HG02642 (cell line): ENCODE results near the gene WDR35.
"Not testable (repeated sequence)": the region's sequence is repeated elsewhere in the genome, so short reads cannot be mapped to it uniquely, and the experiment has no call there.

Source experiments
- ATAC-seq: cut with Tn5 transposase; IDR thresholded peaks from one replicate; pipeline ENCODE4 v1.9.1; 2021; ENCODE audit warnings: mild to moderate bottlenecking; ENCODE audit not compliant: unreplicated experiment, poor library complexity

WDR35 gene

DNA sequence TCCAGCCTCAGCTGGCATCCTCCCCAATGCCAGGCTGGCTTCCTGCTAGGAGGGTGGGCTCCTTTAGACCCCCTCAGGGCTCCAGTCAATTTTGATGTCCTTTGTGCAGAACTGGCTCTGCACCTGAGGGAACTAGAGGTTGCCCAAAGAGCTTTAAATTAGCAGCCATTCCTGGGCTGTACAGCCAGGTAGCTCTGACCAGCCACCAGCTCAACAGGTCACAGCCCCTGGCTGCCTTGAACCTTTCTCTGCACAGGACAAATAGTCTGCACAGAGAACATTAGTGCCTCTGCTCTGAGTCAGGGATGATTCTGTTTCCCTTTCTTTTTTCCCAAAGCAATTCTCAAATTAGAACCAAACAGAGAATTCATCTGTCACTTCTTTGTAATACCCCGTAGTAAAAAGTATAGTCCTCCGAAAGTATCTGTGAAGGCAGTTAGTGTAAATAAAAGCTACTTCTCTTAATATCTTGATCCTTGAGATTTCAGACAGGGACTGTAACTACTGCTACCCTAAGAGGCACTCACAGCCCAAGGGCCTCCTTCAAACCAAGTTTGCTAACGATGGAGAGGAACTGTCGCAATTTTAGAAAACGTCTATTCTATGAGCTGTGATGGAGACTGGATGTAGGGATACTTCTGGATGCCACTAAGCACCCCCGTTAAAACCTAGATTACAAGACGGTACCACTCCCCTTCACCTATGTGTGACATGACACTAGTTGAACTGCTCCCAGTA is 91.1 kb downstream of the WDR35 start:
- no peak for ATAC-seq

DNA sequence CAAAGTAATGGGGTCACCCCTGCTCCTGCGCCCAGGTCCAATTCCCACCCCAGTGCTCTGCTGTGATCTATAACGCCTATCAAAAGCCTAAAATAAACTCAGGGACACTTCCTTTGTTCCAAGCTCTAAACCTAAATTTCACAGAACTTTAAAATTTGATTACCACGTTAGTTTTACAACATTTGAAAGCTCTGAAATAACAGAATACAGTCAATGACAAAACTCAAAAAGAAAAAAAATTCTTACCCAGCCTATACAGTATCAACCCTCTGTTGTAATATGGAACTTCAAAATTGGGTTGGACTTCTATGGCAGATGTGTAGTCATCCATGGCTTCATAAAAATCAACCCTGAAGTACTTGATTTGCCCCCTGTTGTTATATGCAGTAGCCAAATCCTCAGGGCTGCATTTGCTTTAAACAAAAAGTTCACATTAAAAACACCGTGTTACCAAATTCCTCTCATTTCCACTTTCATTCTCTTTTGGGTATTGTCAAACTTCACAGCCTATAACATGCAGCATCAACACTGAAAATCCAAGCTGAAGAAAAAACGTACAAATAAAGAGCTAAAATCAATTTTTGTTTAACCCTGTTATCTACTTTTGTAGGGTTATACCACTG is 92.2 kb downstream of the WDR35 start:
- no peak for ATAC-seq

DNA sequence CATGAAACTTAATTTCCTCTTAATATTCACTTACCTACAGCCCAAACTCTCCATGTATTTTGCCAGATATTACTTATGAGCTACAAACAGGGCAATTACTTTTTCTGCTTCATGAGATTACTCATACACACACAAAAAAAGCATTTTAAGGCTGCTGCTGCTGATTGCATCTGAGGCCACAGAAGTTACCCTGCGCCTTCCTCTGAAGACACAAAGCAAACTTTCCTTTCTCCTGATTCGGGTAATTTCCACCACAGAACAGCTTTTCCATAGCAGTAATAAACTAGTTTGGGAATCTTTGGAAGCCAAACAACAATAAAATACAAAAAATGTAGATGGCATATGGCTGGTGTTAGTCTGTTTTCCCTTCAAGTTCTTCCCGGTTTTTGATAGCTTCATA is 94.4 kb downstream of the WDR35 start:
- ATAC-seq = no peak

GRCh38 chr2:19894134-19894792 is 95.6 kb downstream of the WDR35 start:
- peak; percentile 20 for ATAC-seq

DNA sequence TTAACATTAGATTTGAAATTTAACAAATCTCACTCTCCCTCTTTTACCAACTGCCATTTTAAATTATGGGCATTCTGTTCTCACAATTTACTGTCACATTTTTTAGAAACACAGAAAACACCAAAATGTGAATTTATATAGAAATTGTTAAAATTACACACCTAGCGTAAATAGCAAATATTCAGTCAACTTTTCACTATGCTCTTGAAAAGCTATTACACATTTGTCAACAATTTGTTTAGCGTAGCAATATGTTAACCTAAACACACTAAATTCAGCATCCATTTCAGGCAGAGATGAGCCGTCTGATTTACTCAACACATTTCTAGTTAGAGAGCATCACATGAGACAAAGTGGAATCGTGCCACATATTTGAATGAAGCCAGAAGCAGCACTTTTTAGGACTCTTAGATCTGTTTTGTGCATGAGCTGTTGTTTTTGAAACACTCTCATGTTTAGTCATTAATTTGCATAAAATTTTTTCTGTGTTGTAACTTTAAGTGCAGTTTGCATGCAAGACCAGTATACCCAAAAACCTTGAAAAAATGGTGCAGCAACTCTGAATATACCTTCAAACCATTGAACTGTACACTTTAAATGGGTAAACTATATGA is 96.3 kb downstream of the WDR35 start:
- ATAC-seq = peak; percentile 86

DNA sequence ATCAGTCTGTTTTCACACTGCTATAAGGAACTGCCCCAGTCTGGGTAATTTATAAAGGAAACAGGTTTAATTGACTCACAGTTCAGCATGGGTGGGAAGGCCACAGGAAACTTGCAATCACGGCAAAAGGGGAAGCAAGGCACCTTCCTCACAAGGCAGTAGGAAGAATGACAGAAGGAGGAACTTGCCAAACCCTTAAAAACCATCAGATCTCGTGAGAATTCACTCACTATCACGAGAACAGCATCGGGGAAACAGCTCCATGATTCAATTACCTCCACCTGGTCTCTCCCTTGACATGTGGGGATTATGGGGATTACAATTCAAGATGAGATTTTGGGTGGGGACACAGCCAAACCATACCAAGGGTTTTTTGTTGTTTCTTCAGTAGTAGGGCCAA is 97.9 kb downstream of the WDR35 start:
- not testable (repeated sequence) for ATAC-seq

GRCh38 chr2:19890104-19890503 is 99.8 kb downstream of the WDR35 start:
- no peak for ATAC-seq

DNA sequence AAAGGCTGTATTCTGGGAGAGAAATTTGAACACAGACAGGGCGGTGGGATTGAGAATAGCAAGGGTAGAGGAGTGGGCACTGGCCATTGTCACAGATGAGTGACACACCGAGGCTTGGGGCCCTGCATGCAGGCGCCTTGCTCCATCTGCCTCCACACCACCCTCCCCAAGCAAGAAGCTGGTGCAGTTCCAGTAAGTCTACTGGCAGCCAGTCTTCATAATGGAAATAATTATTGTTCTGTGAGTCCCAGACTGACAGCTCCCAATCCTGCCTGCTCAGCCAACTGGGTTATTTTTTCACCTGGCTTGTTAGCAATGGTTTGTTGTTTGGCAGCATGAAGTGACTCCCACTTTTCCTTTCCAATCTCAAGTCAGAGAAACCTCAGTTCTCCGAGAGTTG is 101.1 kb downstream of the WDR35 start:
- no peak for ATAC-seq

- no peak for ATAC-seq
Observed at GRCh38 chr2:19887510-19887909, 102.4 kb downstream of the WDR35 start.

DNA sequence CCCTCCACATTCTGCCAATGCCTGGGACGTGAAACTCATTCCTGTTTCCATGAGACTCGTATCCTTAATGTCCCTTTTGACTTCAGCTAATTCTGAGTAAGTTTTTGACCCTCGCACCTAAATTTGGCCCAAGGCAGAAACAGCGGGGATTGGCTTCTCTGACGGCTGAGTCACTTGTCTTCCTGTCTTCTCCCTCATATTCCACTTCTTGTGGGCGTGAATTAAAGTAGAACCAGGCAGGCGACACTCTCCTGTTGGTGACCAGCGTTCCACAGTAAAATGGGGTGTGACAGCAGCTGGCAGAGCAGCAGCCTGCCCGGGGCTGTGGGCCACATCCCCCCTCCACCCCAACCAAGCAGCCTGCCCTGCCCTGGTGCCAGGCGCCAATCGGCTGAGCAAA is 103.6 kb downstream of the WDR35 start:
- ATAC-seq = no peak

DNA sequence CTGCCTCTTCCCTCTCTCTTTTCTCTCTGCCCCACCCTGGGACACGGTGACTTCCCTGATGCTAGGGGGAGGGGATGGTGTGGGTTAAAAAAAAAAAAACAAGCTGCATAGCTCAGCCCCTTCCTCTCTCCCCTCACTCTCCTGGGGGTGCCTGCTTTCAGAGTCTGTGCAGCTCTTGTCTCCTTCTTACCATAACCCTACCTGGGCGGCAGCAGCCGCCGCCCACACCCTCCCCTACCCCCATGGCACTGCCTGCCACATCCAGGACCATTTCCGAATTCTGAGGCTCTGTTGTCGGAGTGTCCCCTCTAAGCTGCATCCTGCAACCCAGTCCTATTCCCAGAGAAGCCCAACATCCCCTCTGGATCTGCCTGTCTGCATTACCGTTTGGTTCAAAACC is 104.1 kb downstream of the WDR35 start:
- ATAC-seq = no peak

GRCh38 chr2:19883971-19884720 is 105.8 kb downstream of the WDR35 start:
- ATAC-seq = no peak

- no peak for ATAC-seq
Observed at GRCh38 chr2:19883486-19883885, 106.4 kb downstream of the WDR35 start.

DNA sequence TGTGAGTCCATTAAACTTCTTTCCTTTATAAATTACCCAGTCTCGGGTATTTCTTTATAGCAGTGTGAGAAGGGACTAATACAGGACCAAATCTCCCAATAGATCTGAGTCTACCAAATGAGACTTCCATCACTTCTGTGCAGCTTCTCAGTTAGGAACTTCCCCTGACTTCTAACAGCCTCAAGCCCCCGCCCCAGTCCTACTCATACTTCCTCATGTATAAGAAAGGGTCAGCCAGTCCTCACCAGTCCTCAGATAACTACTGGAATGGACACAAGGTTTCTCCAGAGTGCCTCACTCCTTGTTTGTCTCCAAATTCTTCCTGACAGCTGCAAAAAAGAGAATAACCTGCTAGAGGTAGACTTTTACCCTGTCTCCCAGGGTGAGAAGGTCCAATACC is 107.6 kb downstream of the WDR35 start:
- ATAC-seq = no peak

DNA sequence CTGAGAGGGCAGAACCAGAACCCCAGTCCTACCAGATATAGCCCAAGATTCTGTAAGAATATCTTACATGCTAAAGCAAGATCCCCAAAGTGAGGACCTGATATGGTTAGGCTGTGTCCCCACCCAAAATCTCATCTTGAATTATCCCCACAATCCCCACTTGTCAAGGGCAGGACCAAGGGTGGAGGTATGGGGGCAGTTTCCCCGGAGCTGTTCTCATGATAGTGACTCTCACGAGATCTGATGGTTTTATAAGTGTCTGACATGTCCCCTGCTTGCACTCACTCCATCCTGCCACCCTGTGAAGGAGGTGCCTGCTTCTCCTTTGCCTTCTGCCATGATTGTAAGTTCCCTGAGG is 108.0 kb downstream of the WDR35 start:
- no peak for ATAC-seq

- ATAC-seq = no peak
Observed at GRCh38 chr2:19881221-19881907, 108.5 kb downstream of the WDR35 start.

DNA sequence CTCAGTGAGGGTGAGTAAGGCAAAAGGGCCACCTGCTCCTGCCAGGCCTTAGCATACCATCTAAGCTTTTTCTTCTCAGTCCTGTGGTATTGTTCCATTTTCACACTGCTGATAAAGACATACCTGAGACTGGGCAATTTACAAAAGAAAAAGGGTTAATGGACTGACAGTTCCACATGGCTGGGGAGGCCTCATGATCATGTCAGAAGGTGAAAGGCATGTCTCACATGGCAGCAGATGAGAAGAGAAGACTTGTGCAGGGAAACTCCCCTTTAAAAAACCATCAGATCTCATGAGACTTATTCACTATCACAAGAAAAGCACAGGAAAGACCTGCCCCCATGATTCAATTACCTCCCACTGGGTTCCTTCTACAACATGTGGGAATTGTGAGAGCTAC is 109.7 kb downstream of the WDR35 start:
- ATAC-seq = not testable (repeated sequence)

DNA sequence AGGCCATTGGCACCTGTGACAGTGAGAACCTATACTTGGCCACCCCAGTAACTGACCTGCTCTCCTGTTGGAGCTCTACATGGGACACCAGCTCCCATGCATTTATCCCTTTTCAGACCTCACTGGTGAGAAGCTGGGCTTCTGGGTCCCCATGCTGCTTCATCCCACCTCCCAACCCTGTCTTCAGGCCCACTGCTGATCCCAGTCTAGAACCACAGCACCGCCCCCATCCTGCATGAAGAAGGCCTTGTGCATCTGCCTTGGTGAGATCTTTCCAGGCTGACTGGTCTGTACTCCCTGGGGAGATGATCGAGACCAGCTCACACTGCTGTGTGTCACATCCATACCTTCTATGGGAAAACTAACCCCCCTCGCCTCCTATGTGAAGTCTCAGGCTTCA is 110.8 kb downstream of the WDR35 start:
- no peak for ATAC-seq

- no peak for ATAC-seq
Observed at GRCh38 chr2:19878268-19879046, 111.4 kb downstream of the WDR35 start.
